ENCODE results near the gene TRIM72.
A peak's percentile ranks its signal among the peaks of the same experiment; 100 is the strongest.
"Not testable (repeated sequence)": the region's sequence is repeated elsewhere in the genome, so short reads cannot be mapped to it uniquely, and the experiment has no call there.

The TRIM72 gene, protein sequence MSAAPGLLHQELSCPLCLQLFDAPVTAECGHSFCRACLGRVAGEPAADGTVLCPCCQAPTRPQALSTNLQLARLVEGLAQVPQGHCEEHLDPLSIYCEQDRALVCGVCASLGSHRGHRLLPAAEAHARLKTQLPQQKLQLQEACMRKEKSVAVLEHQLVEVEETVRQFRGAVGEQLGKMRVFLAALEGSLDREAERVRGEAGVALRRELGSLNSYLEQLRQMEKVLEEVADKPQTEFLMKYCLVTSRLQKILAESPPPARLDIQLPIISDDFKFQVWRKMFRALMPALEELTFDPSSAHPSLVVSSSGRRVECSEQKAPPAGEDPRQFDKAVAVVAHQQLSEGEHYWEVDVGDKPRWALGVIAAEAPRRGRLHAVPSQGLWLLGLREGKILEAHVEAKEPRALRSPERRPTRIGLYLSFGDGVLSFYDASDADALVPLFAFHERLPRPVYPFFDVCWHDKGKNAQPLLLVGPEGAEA

DNA sequence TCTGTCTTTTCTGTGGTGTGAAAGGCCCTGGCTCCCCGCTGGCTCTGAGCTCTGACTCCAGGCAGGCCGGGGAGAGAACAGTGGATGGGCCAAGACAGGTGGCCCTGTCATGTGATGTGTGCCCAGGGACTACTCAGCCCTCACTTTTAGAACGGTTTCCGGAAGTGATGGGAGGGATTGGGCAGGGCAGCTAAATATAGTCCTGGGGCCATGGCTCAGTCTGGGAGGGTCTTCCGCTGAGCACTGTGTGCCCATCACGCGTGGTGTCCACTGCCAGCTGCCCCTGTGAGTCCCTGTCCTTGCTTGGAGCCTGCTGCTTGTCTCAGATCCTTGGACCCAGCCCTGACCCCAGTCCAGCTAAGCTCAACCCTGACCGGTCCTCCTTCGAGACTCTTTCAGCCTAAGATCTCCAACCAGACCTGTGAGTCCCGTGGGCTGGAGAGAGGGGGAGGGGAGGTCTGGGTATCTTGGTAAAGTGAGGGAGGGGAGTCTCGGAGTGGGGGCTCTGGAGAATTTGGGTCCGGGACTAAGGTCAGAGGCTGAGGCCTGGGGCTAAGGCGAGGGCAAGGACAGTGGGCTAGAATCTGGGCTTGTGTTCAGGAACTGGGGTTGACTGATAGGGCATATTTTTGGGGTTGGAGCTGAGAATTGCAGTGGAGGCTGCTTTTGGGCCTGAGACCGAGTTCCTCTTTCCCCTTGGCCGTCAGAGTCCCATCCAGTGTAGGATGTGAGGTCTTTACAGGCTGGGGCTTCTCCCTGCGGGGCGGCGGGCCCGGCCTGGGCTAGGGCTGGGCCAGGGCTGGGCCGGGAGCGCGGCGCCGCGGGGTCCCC, at the start of gene TRIM72:
TRIM72 (plus strand) TSS at position 243 of the 831 bp plus-strand sequence. CDS start 620 bp downstream, outside the sequence.
- Histone ChIP-seq H3K27ac (ENCODE audit: low read depth, low read length) (no peak within 1 kb of the TSS), H3K4me1 (ENCODE audit: control insufficient read depth, insufficient read depth, low read length) (peaks cover 10% of the 10 kb centered on the region), H3K36me3 (ENCODE audit: control insufficient read depth, insufficient read depth, low read length) (no peaks in the 10 kb centered on the region), H3K27me3 (ENCODE audit: control insufficient read depth, insufficient read depth, low read length) (peaks cover 19% of the 10 kb centered on the region), H3K4me3 (ENCODE audit: low read length) (peak within 1 kb of the TSS; percentile 51), H3K9ac (ENCODE audit: low read length) (no peak within 1 kb of the TSS)

DNA sequence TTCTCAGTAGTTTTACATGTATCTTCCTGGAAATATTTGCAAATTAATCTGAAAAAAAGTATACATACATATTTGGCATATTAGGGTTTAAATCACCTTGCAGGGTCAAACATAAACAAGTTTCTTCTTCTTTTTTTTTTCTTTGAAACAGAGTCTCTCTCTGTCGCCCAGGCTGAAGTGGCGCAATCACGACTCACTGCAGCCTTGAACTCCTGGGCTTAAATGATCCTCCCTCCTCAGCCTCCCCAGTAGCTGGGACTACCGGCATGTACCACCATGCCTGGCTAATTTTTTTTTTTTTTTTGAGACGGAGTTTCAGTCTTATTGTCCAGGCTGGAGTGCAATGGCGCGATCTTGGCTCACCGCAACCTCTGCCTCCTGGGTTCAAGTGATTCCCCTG, 46.6 kb upstream of the TRIM72 start:
- Histone ChIP-seq H3K4me3 (ENCODE audit: low read length) (no peak overlapping the region), H3K27ac (ENCODE audit: low read depth, low read length) (no peak overlapping the region), H3K27me3 (ENCODE audit: control insufficient read depth, insufficient read depth, low read length) (no peaks in the 10 kb centered on the region), H3K9ac (ENCODE audit: low read length) (no peak overlapping the region), H3K4me1 (ENCODE audit: control insufficient read depth, insufficient read depth, low read length) (no peaks in the 10 kb centered on the region), H3K36me3 (ENCODE audit: control insufficient read depth, insufficient read depth, low read length) (no peaks in the 10 kb centered on the region)

DNA sequence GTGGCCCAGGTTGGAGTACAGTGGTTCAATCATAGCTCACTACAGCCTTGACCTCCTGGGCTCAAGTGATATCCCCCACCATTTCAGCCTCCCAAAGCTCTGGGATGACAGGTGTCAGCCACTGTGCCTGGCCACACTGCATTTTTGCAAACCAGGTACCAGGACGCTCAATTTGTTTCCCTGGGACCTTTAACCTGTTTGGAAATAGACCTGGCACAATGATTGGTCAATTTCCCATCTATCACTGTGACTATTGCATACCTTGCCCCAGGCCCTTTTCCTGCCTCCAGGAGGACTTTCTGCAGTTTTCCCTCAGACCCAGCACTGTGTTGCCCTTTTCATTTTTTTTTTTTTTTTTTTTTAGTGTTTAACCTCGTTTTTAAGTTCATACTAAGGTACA, 45.1 kb upstream of the TRIM72 start:
- Histone ChIP-seq H3K27ac (ENCODE audit: low read depth, low read length) (no peak overlapping the region), H3K27me3 (ENCODE audit: control insufficient read depth, insufficient read depth, low read length) (no peaks in the 10 kb centered on the region), H3K36me3 (ENCODE audit: control insufficient read depth, insufficient read depth, low read length) (no peaks in the 10 kb centered on the region), H3K4me1 (ENCODE audit: control insufficient read depth, insufficient read depth, low read length) (no peaks in the 10 kb centered on the region), H3K9ac (ENCODE audit: low read length) (no peak overlapping the region), H3K4me3 (ENCODE audit: low read length) (no peak overlapping the region)

DNA sequence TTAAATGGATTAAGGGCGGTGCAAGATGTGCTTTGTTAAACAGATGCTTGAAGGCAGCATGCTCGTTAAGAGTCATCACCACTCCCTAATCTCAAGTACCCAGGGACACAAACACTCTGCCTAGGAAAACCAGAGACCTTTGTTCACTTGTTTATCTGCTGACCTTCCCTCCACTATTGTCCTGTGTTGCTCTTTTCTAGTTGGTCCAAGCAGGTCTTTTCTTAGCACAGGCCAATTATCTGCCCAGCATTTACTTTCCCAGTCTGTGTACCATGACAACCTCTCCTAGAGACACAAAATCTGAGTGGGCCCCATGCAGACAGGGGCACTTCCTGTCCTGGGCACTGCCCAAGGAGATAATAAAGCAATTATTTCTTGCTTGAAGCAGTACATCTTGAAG, 43.9 kb upstream of the TRIM72 start:
- not testable (repeated sequence) for H3K9ac ChIP-seq (ENCODE audit: low read length); H3K27ac ChIP-seq (ENCODE audit: low read depth, low read length); H3K36me3 ChIP-seq (ENCODE audit: control insufficient read depth, insufficient read depth, low read length); H3K4me1 ChIP-seq (ENCODE audit: control insufficient read depth, insufficient read depth, low read length); H3K4me3 ChIP-seq (ENCODE audit: low read length); H3K27me3 ChIP-seq (ENCODE audit: control insufficient read depth, insufficient read depth, low read length)

DNA sequence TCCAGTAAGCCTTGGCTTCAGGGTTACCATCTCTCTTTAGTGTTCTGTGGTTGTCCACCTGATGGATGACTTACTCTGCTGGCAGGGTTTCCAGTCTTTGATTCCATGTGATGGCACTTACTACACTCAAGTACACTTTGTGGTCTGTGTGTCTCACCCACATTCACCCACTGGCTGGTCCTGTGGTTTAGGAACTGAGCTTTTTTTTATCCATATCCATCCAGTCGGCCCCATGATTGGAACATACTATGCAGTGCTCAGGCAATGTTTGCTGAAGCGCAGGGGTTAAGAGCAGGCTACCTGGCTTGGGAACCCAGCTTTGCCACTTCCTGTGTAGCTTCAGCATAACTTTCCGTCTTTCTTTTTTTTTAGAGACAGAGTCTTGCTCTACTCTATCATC, 36.8 kb upstream of the TRIM72 start:
- H3K4me1 ChIP-seq (ENCODE audit: control insufficient read depth, insufficient read depth, low read length): peaks cover 10% of the 10 kb centered on the region
- H3K4me3 ChIP-seq (ENCODE audit: low read length): peak overlapping the region; percentile 32
- no peak overlapping the region for H3K27ac ChIP-seq (ENCODE audit: low read depth, low read length)

DNA sequence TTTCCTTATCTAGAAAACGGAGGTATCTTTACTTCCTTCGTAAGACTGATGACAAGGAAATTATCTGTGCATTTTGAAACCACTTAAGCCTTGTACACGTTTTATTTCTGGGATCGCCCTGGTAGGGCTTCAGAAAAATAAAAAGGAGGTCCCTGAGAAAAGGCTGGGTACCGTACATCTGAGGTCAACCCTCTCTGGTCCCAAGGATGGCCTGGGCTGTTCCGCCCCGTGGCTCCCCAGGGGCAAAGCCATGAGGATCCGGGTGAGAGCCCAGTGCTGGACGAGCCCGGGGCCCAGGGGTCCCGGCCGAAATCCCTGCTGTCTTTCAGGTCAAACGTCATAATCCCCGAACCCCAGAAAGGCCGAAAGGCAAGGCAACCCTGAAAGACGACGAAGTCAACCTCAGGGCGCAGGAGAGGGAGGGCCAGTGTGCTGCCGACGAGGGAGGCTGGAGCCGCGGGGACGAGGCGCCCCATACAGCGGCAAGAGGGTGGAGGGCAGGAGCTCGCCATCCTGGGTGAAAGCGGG, 34.6 kb upstream of the TRIM72 start:
- H3K9ac ChIP-seq (ENCODE audit: low read length): peak overlapping the region; percentile 63
- H3K36me3 ChIP-seq (ENCODE audit: control insufficient read depth, insufficient read depth, low read length): peaks cover 9% of the 10 kb centered on the region
- peak overlapping the region; percentile 93 for H3K4me3 ChIP-seq (ENCODE audit: low read length)
- H3K27me3 ChIP-seq (ENCODE audit: control insufficient read depth, insufficient read depth, low read length): no peaks in the 10 kb centered on the region
- H3K27ac ChIP-seq (ENCODE audit: low read depth, low read length): peak overlapping the region; percentile 99
- H3K4me1 ChIP-seq (ENCODE audit: control insufficient read depth, insufficient read depth, low read length): peaks cover 18% of the 10 kb centered on the region

More for the DNA sequence above, 36.8 kb upstream of the TRIM72 start:
- Histone ChIP-seq H3K9ac (ENCODE audit: low read length) (no peak overlapping the region), H3K27me3 (ENCODE audit: control insufficient read depth, insufficient read depth, low read length) (no peaks in the 10 kb centered on the region), H3K36me3 (ENCODE audit: control insufficient read depth, insufficient read depth, low read length) (no peaks in the 10 kb centered on the region)

DNA sequence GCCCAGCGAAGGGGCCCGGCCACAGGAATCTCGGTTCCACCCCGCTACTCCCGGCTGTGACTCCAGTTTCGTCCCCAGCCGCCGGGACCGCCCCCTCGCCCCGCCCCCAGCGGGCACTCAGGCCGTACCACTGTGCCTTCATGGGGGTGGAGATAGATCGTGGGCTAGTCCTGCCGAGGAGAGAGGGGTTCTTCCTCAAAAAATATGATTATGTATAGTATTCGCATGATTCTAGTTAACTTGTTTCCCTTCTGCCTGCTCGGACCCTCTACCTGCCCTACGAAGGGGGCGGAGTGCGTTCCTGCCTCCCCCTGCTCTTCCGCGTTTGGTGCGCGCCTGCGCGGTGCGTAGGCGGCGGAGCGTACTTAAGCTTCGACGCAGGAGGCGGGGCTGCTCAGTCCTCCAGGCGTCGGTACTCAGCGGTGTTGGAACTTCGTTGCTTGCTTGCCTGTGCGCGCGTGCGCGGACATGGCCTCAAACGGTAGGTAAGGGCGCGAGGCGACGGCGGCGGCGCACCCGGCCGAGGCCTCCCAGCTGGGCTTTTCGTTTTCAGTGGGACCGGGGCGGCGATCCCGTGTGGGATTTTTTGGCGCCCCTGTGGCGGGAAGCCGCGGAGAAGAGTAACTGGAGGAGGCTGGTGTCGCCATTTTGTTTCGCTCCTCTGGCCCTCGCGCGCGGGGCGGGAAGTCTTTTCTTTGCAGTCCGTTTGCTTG, 34.0 kb upstream of the TRIM72 start, which contains the start of gene FUS:
FUS (plus strand) TSS at position 393 of the 713 bp plus-strand sequence; CDS start at position 469, 76 bp downstream.
- H3K4me1 ChIP-seq (ENCODE audit: control insufficient read depth, insufficient read depth, low read length): peaks cover 18% of the 10 kb centered on the region
- H3K4me3 ChIP-seq (ENCODE audit: low read length): peak within 1 kb of the TSS; percentile 93

DNA sequence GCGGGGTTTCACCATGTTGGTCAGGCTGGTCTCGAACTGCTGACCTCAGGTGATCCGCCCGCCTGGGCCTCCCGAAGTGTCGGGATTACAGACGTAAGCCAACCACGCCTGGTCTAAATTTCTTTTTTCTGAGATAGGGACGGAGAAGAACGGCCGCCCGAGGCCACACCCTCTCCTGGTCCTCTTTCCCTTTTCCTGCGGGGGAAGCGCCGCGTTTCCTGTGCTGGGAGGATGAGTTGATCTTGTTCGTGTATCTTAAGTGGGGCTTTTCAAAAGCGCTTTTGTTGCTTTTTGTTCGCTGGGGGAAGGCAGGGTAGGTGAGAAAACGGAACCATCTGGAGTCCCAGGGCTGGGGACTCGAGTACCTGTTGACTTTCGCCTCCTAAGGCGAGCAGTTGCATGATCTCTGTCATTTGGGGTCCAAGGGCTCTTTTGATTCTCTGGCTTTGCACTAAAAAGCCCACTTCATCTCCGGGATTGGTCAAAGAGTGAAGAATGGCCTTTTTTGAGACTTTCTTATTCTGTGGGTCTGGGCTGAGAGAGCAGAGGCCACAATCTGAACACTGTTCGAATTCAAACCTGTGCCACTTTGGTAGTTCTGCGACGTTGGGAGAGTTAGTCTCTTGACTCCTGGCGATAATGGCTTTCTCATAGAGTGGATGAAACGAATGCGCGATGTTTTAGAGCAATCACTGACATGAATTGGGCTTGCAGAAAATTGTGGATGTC, 32.7 kb upstream of the TRIM72 start:
- peaks cover 25% of the 10 kb centered on the region for H3K36me3 ChIP-seq (ENCODE audit: control insufficient read depth, insufficient read depth, low read length)
- H3K27me3 ChIP-seq (ENCODE audit: control insufficient read depth, insufficient read depth, low read length): no peaks in the 10 kb centered on the region
- H3K4me3 ChIP-seq (ENCODE audit: low read length): peak overlapping the region; percentile 93
- no peak overlapping the region for H3K27ac ChIP-seq (ENCODE audit: low read depth, low read length)
- peak overlapping the region; percentile 13 for H3K9ac ChIP-seq (ENCODE audit: low read length)
- peaks cover 18% of the 10 kb centered on the region for H3K4me1 ChIP-seq (ENCODE audit: control insufficient read depth, insufficient read depth, low read length)

More for the DNA sequence above, 34.0 kb upstream of the TRIM72 start, which contains the start of gene FUS:
- Histone ChIP-seq H3K27me3 (ENCODE audit: control insufficient read depth, insufficient read depth, low read length) (no peaks in the 10 kb centered on the region), H3K36me3 (ENCODE audit: control insufficient read depth, insufficient read depth, low read length) (peaks cover 13% of the 10 kb centered on the region), H3K27ac (ENCODE audit: low read depth, low read length) (peak within 1 kb of the TSS; percentile 99), H3K9ac (ENCODE audit: low read length) (peak within 1 kb of the TSS; percentile 89)

DNA sequence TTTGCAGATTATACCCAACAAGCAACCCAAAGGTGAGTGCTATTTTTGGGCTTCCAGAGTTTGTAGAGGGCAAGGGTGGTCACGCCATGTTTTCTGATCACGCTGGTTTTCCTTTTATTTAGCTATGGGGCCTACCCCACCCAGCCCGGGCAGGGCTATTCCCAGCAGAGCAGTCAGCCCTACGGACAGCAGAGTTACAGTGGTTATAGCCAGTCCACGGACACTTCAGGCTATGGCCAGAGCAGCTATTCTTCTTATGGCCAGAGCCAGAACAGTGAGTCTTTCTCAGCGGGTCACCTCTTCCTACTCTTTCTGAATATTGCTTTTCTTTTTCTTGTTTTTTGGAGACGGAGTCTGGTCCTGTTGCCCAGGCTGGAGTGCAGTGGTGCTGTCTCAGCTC, 31.5 kb upstream of the TRIM72 start:
- Histone ChIP-seq H3K4me3 (ENCODE audit: low read length) (peak overlapping the region; percentile 93), H3K36me3 (ENCODE audit: control insufficient read depth, insufficient read depth, low read length) (peaks cover 31% of the 10 kb centered on the region), H3K27me3 (ENCODE audit: control insufficient read depth, insufficient read depth, low read length) (no peaks in the 10 kb centered on the region), H3K9ac (ENCODE audit: low read length) (no peak overlapping the region), H3K27ac (ENCODE audit: low read depth, low read length) (no peak overlapping the region), H3K4me1 (ENCODE audit: control insufficient read depth, insufficient read depth, low read length) (peaks cover 18% of the 10 kb centered on the region)

DNA sequence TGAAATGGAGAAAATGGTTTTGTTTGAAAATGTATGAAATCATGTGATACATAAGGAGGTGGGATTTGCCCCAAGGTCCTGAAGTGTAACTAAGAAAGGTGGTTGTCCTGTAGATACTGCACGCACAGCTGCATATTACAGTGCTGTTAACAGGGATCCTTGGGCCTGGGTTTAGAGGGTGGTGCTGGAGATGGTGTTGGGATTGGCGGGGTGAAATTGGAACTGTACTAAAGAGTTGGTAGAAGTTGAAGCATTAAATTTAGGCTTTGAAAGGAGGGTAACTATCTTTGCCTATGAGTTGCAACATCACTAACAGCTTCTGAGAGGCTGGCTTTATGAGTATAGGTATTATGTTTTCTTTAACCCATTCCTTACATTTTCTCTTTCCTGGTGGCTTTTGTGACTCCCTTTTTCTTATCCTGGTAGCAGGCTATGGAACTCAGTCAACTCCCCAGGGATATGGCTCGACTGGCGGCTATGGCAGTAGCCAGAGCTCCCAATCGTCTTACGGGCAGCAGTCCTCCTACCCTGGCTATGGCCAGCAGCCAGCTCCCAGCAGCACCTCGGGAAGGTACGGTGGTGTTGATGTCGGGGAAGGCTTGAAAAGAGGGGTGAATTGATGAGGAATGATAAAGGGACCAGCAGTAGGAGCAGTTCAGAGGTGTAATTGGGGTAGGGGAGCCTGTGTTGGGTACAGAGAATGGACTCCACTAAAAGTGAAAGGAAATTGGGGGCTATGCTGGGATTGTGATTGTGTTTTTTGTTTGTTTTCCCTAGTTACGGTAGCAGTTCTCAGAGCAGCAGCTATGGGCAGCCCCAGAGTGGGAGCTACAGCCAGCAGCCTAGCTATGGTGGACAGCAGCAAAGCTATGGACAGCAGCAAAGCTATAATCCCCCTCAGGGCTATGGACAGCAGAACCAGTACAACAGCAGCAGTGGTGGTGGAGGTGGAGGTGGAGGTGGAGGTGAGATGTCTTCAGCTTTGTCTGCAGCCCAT, 30.2 kb upstream of the TRIM72 start:
- H3K4me1 ChIP-seq (ENCODE audit: control insufficient read depth, insufficient read depth, low read length): peaks cover 18% of the 10 kb centered on the region
- peak overlapping the region; percentile 12 for H3K4me3 ChIP-seq (ENCODE audit: low read length)
- H3K27ac ChIP-seq (ENCODE audit: low read depth, low read length): no peak overlapping the region
- H3K27me3 ChIP-seq (ENCODE audit: control insufficient read depth, insufficient read depth, low read length): no peaks in the 10 kb centered on the region
- no peak overlapping the region for H3K9ac ChIP-seq (ENCODE audit: low read length)
- H3K36me3 ChIP-seq (ENCODE audit: control insufficient read depth, insufficient read depth, low read length): peaks cover 37% of the 10 kb centered on the region
